GM15510 (cell line): ENCODE data around the gene NSF.

Experiments
- POLR2A ChIP-seq: IDR thresholded peaks from 3 replicates; pipeline ENCODE4 v1.6.1; 2011; ENCODE audit warnings: borderline replicate concordance; ENCODE audit not compliant: insufficient read length; ENCODE audit errors: extremely low read depth

NSF gene

GRCh38 chr17:46793541-46793940, 203.1 kb downstream of the NSF start:
- no peak for TF ChIP-seq POLR2A

GRCh38 chr17:46794318-46794717, 203.8 kb downstream of the NSF start:
- TF ChIP-seq POLR2A: no peak

GRCh38 chr17:46795379-46795952, 205.0 kb downstream of the NSF start:
- no peak for TF ChIP-seq POLR2A

GRCh38 chr17:46796084-46796483, 205.6 kb downstream of the NSF start:
- no peak for TF ChIP-seq POLR2A

GRCh38 chr17:46796524-46796923, 206.1 kb downstream of the NSF start:
- TF ChIP-seq POLR2A: no peak

- TF ChIP-seq POLR2A: no peak
Measured at GRCh38 chr17:46796956-46797530, 206.6 kb downstream of the NSF start.

- TF ChIP-seq POLR2A: no peak
Measured at GRCh38 chr17:46800573-46800972, 210.1 kb downstream of the NSF start.

GRCh38 chr17:46802800-46803199, 212.3 kb downstream of the NSF start:
- TF ChIP-seq POLR2A: no peak

GRCh38 chr17:46803544-46803943, 213.1 kb downstream of the NSF start:
- no peak for TF ChIP-seq POLR2A

- no peak for TF ChIP-seq POLR2A
Measured at GRCh38 chr17:46805771-46806170, 215.3 kb downstream of the NSF start.
